ENCODE measurements around the gene CCDC171. TPM values are rescaled to one million over a fixed set of nuclear protein-coding genes. Genes with fewer than 3 reads are reported as not detected.

CCDC171 gene
- total RNA-seq, 4 donors from 2014 or later, result 3.2 to 12.4 (median 7.3) TPM

DNA sequence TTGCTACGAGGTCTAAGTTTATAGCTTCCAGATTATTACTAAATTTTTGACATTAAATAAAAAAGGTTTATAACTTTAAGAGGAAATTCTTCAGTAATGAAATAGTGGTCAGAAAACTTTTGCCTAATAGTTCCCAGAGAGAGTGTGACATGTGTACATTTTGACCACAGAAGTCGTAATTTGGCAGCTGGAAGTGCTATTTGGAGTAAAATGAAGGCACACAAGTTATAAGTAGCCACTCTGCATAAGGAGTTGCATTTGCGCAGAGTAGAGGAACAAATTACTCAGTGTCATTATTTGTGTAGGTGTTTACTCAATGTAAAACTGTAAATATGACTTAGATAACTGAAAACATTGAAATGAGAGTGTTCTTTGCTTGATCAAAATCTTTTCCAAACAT, 408.4 kb downstream of the CCDC171 start:
- Histone ChIP-seq H3K4me1 (no peaks in the 10 kb centered on the region), H3K27ac (no peak overlapping the region), H3K4me3 (no peak overlapping the region), H3K36me3 (no peaks in the 10 kb centered on the region), H3K27me3 (no peaks in the 10 kb centered on the region), H3K9me3 (no peaks in the 10 kb centered on the region)
- WGBS, result 78% methylated on average over 3 of the region's 3 CpGs
- DNase-seq (ENCODE audit: low spot score in 2 of 2), result no peak
- TF ChIP-seq POLR2A (IDR thresholded peaks at IDR 0.05) (no peak), EP300 (IDR thresholded peaks at IDR 0.05) (no peak), POLR2AphosphoS5 (IDR thresholded peaks at IDR 0.05) (no peak)
- TF ChIP-seq, protein P1, sequence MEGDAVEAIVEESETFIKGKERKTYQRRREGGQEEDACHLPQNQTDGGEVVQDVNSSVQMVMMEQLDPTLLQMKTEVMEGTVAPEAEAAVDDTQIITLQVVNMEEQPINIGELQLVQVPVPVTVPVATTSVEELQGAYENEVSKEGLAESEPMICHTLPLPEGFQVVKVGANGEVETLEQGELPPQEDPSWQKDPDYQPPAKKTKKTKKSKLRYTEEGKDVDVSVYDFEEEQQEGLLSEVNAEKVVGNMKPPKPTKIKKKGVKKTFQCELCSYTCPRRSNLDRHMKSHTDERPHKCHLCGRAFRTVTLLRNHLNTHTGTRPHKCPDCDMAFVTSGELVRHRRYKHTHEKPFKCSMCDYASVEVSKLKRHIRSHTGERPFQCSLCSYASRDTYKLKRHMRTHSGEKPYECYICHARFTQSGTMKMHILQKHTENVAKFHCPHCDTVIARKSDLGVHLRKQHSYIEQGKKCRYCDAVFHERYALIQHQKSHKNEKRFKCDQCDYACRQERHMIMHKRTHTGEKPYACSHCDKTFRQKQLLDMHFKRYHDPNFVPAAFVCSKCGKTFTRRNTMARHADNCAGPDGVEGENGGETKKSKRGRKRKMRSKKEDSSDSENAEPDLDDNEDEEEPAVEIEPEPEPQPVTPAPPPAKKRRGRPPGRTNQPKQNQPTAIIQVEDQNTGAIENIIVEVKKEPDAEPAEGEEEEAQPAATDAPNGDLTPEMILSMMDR (IDR thresholded peaks at IDR 0.05), result no peak

DNA sequence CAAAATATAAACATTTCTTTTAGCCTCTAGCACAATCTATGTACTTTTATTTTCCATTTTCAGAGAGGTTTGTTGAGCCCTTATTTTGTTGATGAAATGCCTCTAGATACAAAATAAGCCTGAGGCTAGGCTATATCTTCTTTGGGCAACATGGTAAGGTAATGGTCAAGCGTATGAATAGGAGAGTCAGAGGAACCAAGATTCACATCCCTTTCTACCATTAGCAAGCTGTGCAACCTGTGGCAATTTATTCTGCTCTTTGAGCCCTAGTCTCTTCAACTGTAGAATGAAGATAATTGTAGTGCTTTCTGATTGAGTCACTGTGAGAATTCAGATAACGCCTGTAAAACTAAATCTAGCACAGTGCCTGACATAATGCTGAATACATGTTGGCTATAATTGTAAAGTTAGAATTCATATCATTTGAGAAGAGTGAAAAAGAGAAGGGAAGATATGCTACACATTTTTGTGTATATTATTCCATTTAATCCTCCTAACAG, 412.5 kb downstream of the CCDC171 start:
- no peaks in the 10 kb centered on the region for H3K4me1 ChIP-seq
- no peaks in the 10 kb centered on the region for H3K27me3 ChIP-seq
- TF ChIP-seq, protein P1 (IDR thresholded peaks at IDR 0.05), result no peak
- TF ChIP-seq POLR2A (IDR thresholded peaks at IDR 0.05) (no peak), EP300 (IDR thresholded peaks at IDR 0.05) (no peak), POLR2AphosphoS5 (IDR thresholded peaks at IDR 0.05) (no peak)
- DNase-seq (ENCODE audit: low spot score in 2 of 2), result no peak
- no peaks in the 10 kb centered on the region for H3K9me3 ChIP-seq
- H3K36me3 ChIP-seq, result no peaks in the 10 kb centered on the region
- no peak overlapping the region for H3K4me3 ChIP-seq
- no peak overlapping the region for H3K27ac ChIP-seq
- WGBS, result 97% methylated on average over 2 of the region's 2 CpGs

- H3K27me3 ChIP-seq, result no peaks in the 10 kb centered on the region
- H3K9me3 ChIP-seq, result no peaks in the 10 kb centered on the region
- H3K27ac ChIP-seq, result no peak overlapping the region
- no peak overlapping the region for H3K4me3 ChIP-seq
- no peaks in the 10 kb centered on the region for H3K36me3 ChIP-seq
- WGBS, result 69% methylated on average over 1 of the region's 1 CpG
- no peak for TF ChIP-seq POLR2AphosphoS5 (IDR thresholded peaks at IDR 0.05)
- TF ChIP-seq, protein P1 (IDR thresholded peaks at IDR 0.05), result no peak
- TF ChIP-seq EP300 (IDR thresholded peaks at IDR 0.05), result no peak
- TF ChIP-seq POLR2A (IDR thresholded peaks at IDR 0.05), result no peak
- DNase-seq (ENCODE audit: low spot score in 2 of 2), result no peak
- no peaks in the 10 kb centered on the region for H3K4me1 ChIP-seq
These were observed 413.6 kb downstream of the CCDC171 start for GRCh38 chr9:15966471-15966870.

DNA sequence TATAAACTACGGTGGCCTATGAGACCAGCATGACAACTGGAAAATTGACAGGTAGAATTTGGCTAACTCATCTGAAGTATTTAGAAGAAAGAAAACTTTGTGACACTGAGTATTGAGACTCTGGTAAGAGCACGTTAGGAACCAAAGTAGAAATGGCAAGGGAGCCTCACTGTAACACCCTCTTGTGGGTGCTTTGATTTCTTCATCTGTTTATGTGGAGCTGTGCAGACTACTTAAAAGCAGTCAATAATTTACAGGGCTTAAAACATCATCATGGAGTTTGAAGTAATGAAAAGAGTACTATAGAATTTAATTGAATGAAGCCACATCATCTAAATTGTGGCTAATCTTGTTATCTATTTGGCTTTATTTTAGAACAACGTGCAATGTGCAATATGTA, 414.2 kb downstream of the CCDC171 start:
- no peaks in the 10 kb centered on the region for H3K36me3 ChIP-seq
- no peak for TF ChIP-seq POLR2AphosphoS5 (IDR thresholded peaks at IDR 0.05)
- no peak for TF ChIP-seq EP300 (IDR thresholded peaks at IDR 0.05)
- WGBS, result 80% methylated on average over 3 of the region's 3 CpGs
- H3K4me3 ChIP-seq, result no peak overlapping the region
- no peaks in the 10 kb centered on the region for H3K9me3 ChIP-seq
- H3K4me1 ChIP-seq, result no peaks in the 10 kb centered on the region
- no peak overlapping the region for H3K27ac ChIP-seq
- DNase-seq (ENCODE audit: low spot score in 2 of 2), result no peak
- no peaks in the 10 kb centered on the region for H3K27me3 ChIP-seq

DNA sequence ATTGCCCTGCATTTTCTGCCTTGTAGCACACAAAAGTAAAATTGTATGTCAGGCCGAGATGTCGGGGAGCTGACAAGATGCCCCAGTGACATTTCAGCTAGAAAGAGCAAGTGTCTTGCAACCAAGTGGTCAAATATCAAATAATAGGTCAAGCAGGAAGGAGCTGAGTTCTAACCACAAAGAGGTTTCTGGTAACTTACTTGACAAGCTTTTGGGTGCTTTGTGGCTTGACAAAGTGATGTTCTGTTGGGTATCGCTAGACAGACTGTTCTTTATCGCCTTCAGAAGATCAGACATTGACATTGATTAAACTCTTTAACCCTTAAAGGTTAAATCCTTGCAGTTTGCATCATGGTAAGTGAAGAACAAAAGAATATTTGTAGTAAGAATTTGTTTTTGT, 419.9 kb downstream of the CCDC171 start:
- DNase-seq (ENCODE audit: low spot score in 2 of 2), result no peak
- Histone ChIP-seq H3K4me1 (no peaks in the 10 kb centered on the region), H3K27ac (no peak overlapping the region), H3K27me3 (no peaks in the 10 kb centered on the region), H3K4me3 (no peak overlapping the region), H3K9me3 (no peaks in the 10 kb centered on the region), H3K36me3 (no peaks in the 10 kb centered on the region)
- WGBS, result 85% methylated on average over 4 of the region's 4 CpGs
- TF ChIP-seq POLR2AphosphoS5 (IDR thresholded peaks at IDR 0.05), result no peak
- no peak for TF ChIP-seq EP300 (IDR thresholded peaks at IDR 0.05)
- TF ChIP-seq, protein P1 (IDR thresholded peaks at IDR 0.05), result no peak
- TF ChIP-seq POLR2A (IDR thresholded peaks at IDR 0.05), result no peak

All from suprapubic skin (tissue), 4 donors.